ENCODE results near the gene ZNF273.

Gene ZNF273

DNA sequence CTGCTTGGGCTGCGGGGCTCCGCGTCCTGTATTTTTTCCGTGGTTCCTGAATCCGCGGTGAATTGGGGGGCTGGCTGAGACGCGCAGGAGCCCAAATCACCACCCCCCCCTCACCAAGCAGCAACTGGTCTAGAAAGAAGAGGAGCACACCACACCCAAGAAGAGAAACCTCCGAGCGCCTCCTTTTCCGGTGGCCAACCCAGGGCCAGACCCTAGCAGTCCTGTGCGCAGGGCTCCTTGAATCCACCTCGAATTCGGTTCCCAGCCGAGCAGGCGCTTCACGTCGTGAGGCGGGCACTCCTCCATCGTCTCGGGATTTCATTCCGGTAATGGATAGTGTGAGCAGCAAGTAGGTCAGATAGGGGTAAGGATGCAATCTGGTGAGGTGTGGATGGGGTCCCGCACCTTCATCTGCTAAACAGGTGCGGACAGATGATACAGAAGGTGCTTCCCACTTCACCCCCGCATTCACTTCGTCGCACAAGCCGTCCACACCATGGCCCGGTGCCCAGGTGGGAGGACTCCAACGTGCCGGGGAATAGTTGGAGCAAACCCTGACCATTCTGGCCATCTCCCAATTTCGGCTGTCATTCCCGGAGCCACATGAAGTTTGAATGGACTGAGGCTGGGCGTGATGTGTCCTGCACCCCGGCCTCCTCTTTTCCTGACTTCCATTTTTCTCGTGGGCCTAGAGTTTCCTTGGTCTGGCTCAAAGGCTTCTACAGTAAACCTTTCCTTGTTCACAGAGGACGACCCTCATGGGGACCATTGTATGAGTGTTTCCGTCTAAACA lies 19.8 kb upstream of the ZNF273 start:
- no peak for TF ChIP-seq TAF1 (IDR thresholded peaks at IDR 0.05; ENCODE audit: borderline replicate concordance, insufficient read depth, low read length)

GRCh38 chr7:64884085-64884912 lies 18.8 kb upstream of the ZNF273 start:
- TF ChIP-seq, protein P1, sequence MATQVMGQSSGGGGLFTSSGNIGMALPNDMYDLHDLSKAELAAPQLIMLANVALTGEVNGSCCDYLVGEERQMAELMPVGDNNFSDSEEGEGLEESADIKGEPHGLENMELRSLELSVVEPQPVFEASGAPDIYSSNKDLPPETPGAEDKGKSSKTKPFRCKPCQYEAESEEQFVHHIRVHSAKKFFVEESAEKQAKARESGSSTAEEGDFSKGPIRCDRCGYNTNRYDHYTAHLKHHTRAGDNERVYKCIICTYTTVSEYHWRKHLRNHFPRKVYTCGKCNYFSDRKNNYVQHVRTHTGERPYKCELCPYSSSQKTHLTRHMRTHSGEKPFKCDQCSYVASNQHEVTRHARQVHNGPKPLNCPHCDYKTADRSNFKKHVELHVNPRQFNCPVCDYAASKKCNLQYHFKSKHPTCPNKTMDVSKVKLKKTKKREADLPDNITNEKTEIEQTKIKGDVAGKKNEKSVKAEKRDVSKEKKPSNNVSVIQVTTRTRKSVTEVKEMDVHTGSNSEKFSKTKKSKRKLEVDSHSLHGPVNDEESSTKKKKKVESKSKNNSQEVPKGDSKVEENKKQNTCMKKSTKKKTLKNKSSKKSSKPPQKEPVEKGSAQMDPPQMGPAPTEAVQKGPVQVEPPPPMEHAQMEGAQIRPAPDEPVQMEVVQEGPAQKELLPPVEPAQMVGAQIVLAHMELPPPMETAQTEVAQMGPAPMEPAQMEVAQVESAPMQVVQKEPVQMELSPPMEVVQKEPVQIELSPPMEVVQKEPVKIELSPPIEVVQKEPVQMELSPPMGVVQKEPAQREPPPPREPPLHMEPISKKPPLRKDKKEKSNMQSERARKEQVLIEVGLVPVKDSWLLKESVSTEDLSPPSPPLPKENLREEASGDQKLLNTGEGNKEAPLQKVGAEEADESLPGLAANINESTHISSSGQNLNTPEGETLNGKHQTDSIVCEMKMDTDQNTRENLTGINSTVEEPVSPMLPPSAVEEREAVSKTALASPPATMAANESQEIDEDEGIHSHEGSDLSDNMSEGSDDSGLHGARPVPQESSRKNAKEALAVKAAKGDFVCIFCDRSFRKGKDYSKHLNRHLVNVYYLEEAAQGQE (IDR thresholded peaks at IDR 0.05; ENCODE audit: insufficient read depth in 1 of 2, low read depth in 2 of 2, low read length in 2 of 2) = no peak
- TF ChIP-seq FOXP2 (optimal IDR thresholded peaks at IDR 0.05; ENCODE audit: borderline replicate concordance, extremely low read depth, extremely low read length, insufficient read depth) (no peak), POLR2AphosphoS5 (IDR thresholded peaks at IDR 0.05; ENCODE audit: low read depth, low read length) (no peak), TAF1 (IDR thresholded peaks at IDR 0.05; ENCODE audit: borderline replicate concordance, insufficient read depth, low read length) (no peak), SIN3A (IDR thresholded peaks at IDR 0.05; ENCODE audit: borderline replicate concordance, insufficient read depth, low read length) (no peak)

DNA sequence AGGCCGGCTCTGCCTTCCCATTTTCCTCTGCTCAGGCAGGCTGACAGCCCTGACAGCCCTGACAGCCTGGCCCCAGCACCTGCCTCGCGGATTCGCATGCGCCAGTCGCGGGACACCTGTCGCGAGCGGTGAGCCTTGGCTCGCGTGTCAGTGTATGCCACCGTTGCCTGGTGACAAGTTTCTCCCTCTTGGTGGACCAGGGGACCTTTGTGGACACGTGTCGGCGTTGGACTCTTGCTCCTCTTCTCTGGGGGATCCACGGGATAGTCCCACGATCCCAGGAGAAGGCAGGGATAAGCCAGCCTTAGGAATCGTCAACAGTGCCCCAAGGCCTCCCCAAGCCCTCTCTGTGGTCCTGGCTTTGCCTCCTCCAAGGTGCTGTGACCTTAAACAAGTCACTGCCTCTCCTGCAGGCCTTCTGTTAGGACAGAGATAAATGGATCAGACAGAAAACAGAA lies 18.1 kb upstream of the ZNF273 start:
- no peak for TF ChIP-seq SIN3A (IDR thresholded peaks at IDR 0.05; ENCODE audit: borderline replicate concordance, insufficient read depth, low read length)
- no peak for TF ChIP-seq FOXP2 (optimal IDR thresholded peaks at IDR 0.05; ENCODE audit: borderline replicate concordance, extremely low read depth, extremely low read length, insufficient read depth)
- TF ChIP-seq, protein P1 (IDR thresholded peaks at IDR 0.05; ENCODE audit: insufficient read depth in 1 of 2, low read depth in 2 of 2, low read length in 2 of 2) = no peak
- TF ChIP-seq TAF1 (IDR thresholded peaks at IDR 0.05; ENCODE audit: borderline replicate concordance, insufficient read depth, low read length) = no peak
- no peak for TF ChIP-seq POLR2AphosphoS5 (IDR thresholded peaks at IDR 0.05; ENCODE audit: low read depth, low read length)

- TF ChIP-seq SIN3A (IDR thresholded peaks at IDR 0.05; ENCODE audit: borderline replicate concordance, insufficient read depth, low read length) (no peak), FOXP2 (optimal IDR thresholded peaks at IDR 0.05; ENCODE audit: borderline replicate concordance, extremely low read depth, extremely low read length, insufficient read depth) (no peak), POLR2AphosphoS5 (IDR thresholded peaks at IDR 0.05; ENCODE audit: low read depth, low read length) (no peak), TAF1 (IDR thresholded peaks at IDR 0.05; ENCODE audit: borderline replicate concordance, insufficient read depth, low read length) (no peak)
- TF ChIP-seq, protein P1 (IDR thresholded peaks at IDR 0.05; ENCODE audit: insufficient read depth in 1 of 2, low read depth in 2 of 2, low read length in 2 of 2) = no peak
Observed at GRCh38 chr7:64885520-64886240, 17.4 kb upstream of the ZNF273 start.

DNA sequence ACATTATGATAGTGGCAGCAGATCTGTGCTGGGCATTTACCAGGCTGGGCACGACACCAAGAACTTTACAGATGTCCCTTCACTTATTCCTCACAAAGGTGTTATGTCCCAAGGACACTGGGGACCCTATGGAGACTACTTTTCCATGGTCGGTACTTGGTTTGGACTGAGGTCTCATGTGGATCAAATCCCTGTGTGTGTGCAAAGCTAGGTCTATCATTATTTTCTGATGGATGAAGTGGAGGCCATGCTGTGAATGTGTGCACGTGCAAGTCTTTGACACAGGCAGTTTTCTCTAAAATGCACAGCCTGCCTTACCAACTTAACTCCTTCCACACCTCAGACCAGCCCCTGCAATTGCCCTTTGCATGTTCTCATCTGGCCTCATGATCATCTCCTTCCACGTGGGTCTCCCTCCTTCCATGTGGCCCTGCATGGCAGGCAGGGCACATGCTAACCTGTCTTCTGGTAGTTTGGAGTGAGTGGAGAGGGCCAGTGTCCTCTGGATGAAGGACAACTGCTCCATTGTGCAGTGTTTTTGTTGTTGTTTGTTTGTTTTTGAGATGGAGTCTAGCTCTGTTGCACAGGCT lies 16.0 kb upstream of the ZNF273 start:
- TF ChIP-seq, protein P1 (IDR thresholded peaks at IDR 0.05; ENCODE audit: insufficient read depth in 1 of 2, low read depth in 2 of 2, low read length in 2 of 2) = no peak
- TF ChIP-seq FOXP2 (optimal IDR thresholded peaks at IDR 0.05; ENCODE audit: borderline replicate concordance, extremely low read depth, extremely low read length, insufficient read depth) (no peak), SIN3A (IDR thresholded peaks at IDR 0.05; ENCODE audit: borderline replicate concordance, insufficient read depth, low read length) (no peak), TAF1 (IDR thresholded peaks at IDR 0.05; ENCODE audit: borderline replicate concordance, insufficient read depth, low read length) (no peak), POLR2AphosphoS5 (IDR thresholded peaks at IDR 0.05; ENCODE audit: low read depth, low read length) (no peak)

Measured in PFSK-1 (cell line).